Endothelial cell of umbilical vein (primary cell): ENCODE data around the gene PDHX.

Experiments used
- POLR2A ChIP-seq: IDR thresholded peaks from 2 replicates; pipeline ENCODE4 v1.6.1; 2012; ENCODE audit warnings: low read depth, mild to moderate bottlenecking, control low read depth, low read length
- TF ChIP-seq, protein P1 (sequence below), 2 donors: IDR thresholded peaks; 1 replicate in 1 of 2; 2 replicates in 1 of 2; pipeline ENCODE4 v1.5.1; 2011; ENCODE audit warnings: low read length in 2 of 2, mild to moderate bottlenecking in 2 of 2, moderate library complexity in 2 of 2, control low read depth in 1 of 2, inconsistent platforms in 1 of 2, low read depth in 1 of 2; ENCODE audit not compliant: insufficient read depth in 1 of 2; ENCODE audit errors: extremely low read depth in 1 of 2

DNA sequence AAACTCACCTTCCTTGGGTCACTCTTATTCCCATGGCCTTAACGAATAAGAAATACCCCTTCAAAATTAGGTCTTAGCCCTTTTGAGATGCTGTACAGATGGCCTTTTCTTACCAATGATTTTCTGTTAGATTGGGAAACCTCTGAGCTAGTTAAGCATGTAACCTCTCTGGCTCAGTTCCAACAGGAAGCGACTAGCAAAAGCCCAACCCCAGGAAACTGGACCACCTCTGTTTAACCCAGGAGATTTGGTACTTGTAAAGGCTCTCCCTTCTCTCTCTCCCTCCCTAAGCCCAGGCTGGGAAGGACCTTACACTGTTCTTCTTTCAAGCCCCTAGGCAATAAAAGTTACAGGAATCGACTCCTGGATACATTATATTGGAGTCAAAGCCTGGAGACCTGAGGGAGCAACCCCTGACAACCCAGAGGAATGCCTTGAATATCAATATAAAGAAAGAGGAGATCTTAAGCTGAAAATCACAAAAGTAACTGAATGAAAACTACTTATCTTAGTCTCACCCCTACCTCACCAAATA lies 11.9 kb upstream of the PDHX start:
- TF ChIP-seq, protein P1, sequence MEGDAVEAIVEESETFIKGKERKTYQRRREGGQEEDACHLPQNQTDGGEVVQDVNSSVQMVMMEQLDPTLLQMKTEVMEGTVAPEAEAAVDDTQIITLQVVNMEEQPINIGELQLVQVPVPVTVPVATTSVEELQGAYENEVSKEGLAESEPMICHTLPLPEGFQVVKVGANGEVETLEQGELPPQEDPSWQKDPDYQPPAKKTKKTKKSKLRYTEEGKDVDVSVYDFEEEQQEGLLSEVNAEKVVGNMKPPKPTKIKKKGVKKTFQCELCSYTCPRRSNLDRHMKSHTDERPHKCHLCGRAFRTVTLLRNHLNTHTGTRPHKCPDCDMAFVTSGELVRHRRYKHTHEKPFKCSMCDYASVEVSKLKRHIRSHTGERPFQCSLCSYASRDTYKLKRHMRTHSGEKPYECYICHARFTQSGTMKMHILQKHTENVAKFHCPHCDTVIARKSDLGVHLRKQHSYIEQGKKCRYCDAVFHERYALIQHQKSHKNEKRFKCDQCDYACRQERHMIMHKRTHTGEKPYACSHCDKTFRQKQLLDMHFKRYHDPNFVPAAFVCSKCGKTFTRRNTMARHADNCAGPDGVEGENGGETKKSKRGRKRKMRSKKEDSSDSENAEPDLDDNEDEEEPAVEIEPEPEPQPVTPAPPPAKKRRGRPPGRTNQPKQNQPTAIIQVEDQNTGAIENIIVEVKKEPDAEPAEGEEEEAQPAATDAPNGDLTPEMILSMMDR (IDR thresholded peaks at IDR 0.05; ENCODE audit: extremely low read depth in 1 of 2, insufficient read depth in 1 of 2, low read depth in 1 of 2, low read length in 2 of 2): no peak
- no peak for TF ChIP-seq POLR2A
